Stimulated activated CD8-positive, alpha-beta memory T cell treated with anti-CD3 and anti-CD28 coated beads, Interleukin-12 subunit alpha, Interleukin-12 subunit beta, amount 100 ng/mL, for 1 hour (primary cell): ENCODE results near the gene IYD.
"Not testable (repeated sequence)": the region's sequence is repeated elsewhere in the genome, so short reads cannot be mapped to it uniquely, and the experiment has no call there.

ENCODE experiments used
- DNase-seq: peaks from one replicate; pipeline ENCODE4 v3.0.0-alpha.2; 2020; ENCODE audit warnings: low read depth

IYD gene

GRCh38 chr6:150435360-150435759 lies 66.5 kb downstream of the IYD start:
- DNase-seq: no peak

DNA sequence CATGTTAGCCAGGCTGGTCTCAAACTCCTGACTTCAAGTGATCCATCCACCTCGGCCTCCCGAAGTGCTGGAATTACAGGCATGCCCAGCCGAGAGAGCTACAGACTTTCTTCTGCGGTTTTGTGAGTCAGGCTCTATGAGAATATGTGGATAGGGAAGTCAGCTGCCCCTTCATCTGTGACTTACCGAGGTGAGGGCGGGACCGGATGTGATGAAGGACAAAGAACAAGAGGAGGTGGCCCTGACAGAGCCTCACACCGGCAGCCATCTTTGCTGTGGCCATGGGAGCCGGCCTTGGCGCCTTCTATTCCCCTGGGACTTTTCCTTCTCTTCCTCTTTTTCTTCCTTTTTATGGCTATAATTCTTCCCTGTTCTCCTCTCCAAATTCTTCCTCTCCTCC lies 67.0 kb downstream of the IYD start:
- no peak for DNase-seq

DNA sequence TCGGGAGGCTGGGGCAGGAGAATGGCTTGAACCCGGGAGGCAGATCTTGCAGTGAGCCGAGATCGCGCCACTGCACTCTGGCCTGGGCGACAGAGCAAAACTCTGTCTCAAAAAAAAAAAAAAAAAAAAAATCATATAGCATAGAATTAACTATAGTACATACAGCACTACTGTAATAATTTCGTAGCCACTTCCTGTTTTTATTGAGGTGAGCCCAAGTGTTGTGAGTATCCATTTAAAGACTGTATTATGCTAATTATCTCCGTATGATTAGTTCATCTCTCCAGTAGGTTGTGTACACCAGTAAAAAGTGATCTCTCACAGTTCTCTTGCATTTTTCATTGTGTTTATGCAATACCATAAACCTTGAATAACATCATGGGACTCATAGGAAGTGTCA lies 70.6 kb downstream of the IYD start:
- no peak for DNase-seq

DNA sequence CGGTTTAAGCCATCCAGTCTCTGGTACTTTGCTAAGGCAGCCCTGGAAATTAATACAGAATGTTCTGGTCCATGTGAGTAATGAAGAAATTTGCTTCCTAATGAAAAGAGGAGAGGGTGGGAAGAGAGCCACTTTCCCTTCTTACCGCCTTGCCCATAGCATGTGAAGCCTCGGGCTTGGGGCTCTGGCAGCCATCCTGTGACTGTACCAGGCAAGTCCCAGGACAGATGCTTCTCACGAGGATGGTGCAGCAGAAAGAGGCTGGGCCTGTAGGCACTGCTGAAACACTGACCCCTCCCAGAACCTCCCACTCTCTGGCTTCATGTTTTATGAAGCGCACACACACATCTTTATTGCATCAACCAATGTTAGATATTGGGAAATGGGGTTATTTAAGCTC lies 74.8 kb downstream of the IYD start:
- DNase-seq: no peak

GRCh38 chr6:150444308-150444707 lies 75.5 kb downstream of the IYD start:
- DNase-seq: no peak

GRCh38 chr6:150445486-150445885 lies 76.7 kb downstream of the IYD start:
- no peak for DNase-seq

DNA sequence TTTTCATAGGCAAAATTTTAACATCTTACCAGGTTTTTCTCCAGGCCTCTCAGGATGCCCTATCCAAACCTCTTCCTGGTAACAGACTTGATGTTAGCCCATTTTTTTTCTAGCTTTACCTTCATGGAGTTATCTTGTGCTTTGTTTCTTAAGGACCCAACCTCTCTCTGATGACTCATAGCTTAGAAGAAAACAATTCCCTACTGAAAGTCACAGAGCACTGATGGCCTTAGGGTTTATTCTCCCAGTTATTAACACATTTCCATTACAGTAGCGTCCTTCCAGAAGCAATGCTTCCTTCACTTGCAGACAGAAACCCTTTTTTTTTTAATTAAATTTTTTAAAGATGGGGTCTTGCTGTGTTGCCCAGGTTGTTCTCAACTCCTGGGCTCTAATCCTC lies 79.4 kb downstream of the IYD start:
- DNase-seq: no peak

GRCh38 chr6:150449055-150449454 lies 80.2 kb downstream of the IYD start:
- not testable (repeated sequence) for DNase-seq

- DNase-seq: no peak
These were observed 82.1 kb downstream of the IYD start for GRCh38 chr6:150450918-150451317.

GRCh38 chr6:150451807-150452427 lies 83.1 kb downstream of the IYD start:
- DNase-seq: no peak

- no peak for DNase-seq
These were observed 83.8 kb downstream of the IYD start for GRCh38 chr6:150452428-150453243.

DNA sequence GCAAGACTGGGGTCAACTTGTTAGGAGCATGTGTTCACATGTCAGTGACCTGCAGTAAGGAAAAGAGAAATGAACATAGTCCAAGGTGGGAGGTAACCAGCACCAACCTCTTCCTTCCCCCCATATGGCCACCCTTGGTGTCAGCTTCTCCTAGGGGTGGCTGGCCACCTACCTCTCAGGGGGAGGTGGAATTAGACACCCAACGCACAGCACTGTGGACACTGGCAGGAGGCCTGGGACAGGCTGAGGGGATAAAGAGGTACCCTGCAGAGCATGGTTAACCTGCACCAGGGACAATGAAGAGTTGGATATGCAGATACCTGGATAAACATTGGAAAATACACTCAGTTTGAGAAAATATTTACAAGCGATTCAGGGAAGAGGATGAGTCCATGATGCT lies 84.5 kb downstream of the IYD start:
- DNase-seq: no peak
